Osteoblast (primary cell): ENCODE results near the gene TACR1. TPM values are rescaled to one million over a fixed set of nuclear protein-coding genes. Genes with fewer than 3 reads are reported as not detected.
"Not testable (repeated sequence)": the region's sequence is repeated elsewhere in the genome, so short reads cannot be mapped to it uniquely, and the experiment has no call there.

Experiments
- DNase-seq: peaks from one replicate; pipeline ENCODE4 v3.0.0; 2011; ENCODE audit warnings: low spot score, mixed read lengths; ENCODE audit not compliant: insufficient read length; ENCODE audit errors: missing footprints
- H2AFZ ChIP-seq: 2 replicates; pipeline ENCODE4 v1.6.0; 2011; ENCODE audit warnings: mild to moderate bottlenecking, low read length
- H3K27ac ChIP-seq: 2 replicates; pipeline ENCODE4 v1.5.1; 2011; ENCODE audit warnings: mild to moderate bottlenecking, low read depth, low read length, moderate library complexity
- H3K27me3 ChIP-seq: 2 replicates; pipeline ENCODE4 v1.6.0; 2012; ENCODE audit warnings: mild to moderate bottlenecking, control low read depth, inconsistent platforms, low read length, moderate library complexity; ENCODE audit not compliant: insufficient read depth
- H3K36me3 ChIP-seq: 2 replicates; pipeline ENCODE4 v1.5.1; 2011; ENCODE audit warnings: mild to moderate bottlenecking, low read length, control low read depth, moderate library complexity; ENCODE audit not compliant: insufficient read depth
- H3K4me1 ChIP-seq: 2 replicates; pipeline ENCODE4 v1.5.1; 2011; ENCODE audit warnings: mild to moderate bottlenecking, low read length, control low read depth, moderate library complexity; ENCODE audit not compliant: insufficient read depth
- H3K4me2 ChIP-seq: 2 replicates; pipeline ENCODE4 v1.6.0; 2011; ENCODE audit warnings: mild to moderate bottlenecking, low read length; ENCODE audit not compliant: insufficient read depth
- H3K4me3 ChIP-seq: fragments of 200-600 bp; sonication (generic); 3 replicates; pipeline ENCODE4 v1.5.1; 2012; ENCODE audit warnings: mild to moderate bottlenecking, low read length, inconsistent platforms; ENCODE audit not compliant: insufficient read depth
- H3K79me2 ChIP-seq: 2 replicates; pipeline ENCODE4 v1.6.0; 2012; ENCODE audit warnings: mild to moderate bottlenecking, low read length, control low read depth, inconsistent platforms; ENCODE audit not compliant: insufficient read depth
- H3K9me3 ChIP-seq: 2 replicates; pipeline ENCODE4 v1.5.1; 2011; ENCODE audit warnings: low read depth, low read length, control low read depth
- H4K20me1 ChIP-seq: 2 replicates; pipeline ENCODE4 v1.6.0; 2012; ENCODE audit warnings: mild to moderate bottlenecking, low read length, control low read depth; ENCODE audit not compliant: insufficient read depth
- CTCF ChIP-seq: IDR thresholded peaks from 2 replicates; pipeline ENCODE4 v1.5.1; 2011; ENCODE audit warnings: mild to moderate bottlenecking, low read depth, low read length, moderate library complexity; ENCODE audit errors: extremely low read depth
- total RNA-seq: library from RNA; depleted of rRNA; stranded (reverse); fragments of >200 nt; gene quantifications from 2 replicates; pipeline ENCODE4 v1.2.3, GENCODE V29; 2012

TACR1 gene, protein sequence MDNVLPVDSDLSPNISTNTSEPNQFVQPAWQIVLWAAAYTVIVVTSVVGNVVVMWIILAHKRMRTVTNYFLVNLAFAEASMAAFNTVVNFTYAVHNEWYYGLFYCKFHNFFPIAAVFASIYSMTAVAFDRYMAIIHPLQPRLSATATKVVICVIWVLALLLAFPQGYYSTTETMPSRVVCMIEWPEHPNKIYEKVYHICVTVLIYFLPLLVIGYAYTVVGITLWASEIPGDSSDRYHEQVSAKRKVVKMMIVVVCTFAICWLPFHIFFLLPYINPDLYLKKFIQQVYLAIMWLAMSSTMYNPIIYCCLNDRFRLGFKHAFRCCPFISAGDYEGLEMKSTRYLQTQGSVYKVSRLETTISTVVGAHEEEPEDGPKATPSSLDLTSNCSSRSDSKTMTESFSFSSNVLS
- total RNA-seq: under 0.01 and 0.29 TPM in 2 replicates

DNA sequence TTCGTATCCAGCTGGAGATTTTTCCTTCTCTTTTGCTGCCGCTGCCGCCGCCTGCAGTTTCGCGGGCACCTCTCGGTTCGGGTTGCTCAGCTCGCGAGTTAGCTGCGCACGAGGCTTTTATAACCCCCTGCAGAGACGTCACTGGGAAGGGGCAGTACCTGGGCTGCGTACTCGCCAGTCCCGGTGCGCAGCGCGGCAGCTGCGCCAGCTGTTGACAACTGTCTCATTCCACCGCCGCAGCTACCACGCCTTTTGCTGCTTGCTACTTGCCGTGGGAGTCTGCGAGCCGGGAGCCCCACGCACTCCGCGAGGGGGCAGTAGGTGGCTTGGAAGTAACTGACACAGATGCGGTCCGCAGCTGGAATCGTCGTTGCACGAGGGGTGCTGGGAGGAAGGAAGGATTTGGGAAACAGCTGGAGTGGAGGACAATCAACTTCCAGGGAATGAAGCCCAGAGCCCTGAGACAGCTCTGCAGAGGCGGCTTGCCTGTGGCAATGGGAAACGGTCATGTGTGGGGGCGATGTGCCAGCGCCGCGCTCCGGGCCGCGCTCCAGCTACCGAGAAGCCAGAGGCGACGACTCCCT is at the start of gene TACR1:
Gene TACR1, minus strand, starts transcription at position 93 of the 584 bp plus-strand sequence. CDS start 586 bp downstream, outside the sequence.
- TF ChIP-seq CTCF: peak; percentile 71
- no peaks in the 10 kb centered on the region for H4K20me1 ChIP-seq
- H3K4me3 ChIP-seq: peak within 1 kb of the TSS; percentile 69
- peak within 1 kb of the TSS; percentile 80 for H2AFZ ChIP-seq
- DNase-seq: peak; percentile 87
- H3K27me3 ChIP-seq: peaks cover 54% of the 10 kb centered on the region
- peak within 1 kb of the TSS; percentile 91 for H3K4me2 ChIP-seq
- no peak within 1 kb of the TSS for H3K27ac ChIP-seq
- peaks cover 21% of the 10 kb centered on the region for H3K4me1 ChIP-seq
- H3K36me3 ChIP-seq: no peaks in the 10 kb centered on the region
- no peaks in the 10 kb centered on the region for H3K9me3 ChIP-seq
- no peaks in the 10 kb centered on the region for H3K79me2 ChIP-seq

GRCh38 chr2:75248581-75248980 is 49.3 kb upstream of the TACR1 start:
- not testable (repeated sequence) for DNase-seq, H3K9me3 ChIP-seq, H3K27me3 ChIP-seq, H4K20me1 ChIP-seq, H3K36me3 ChIP-seq, H3K79me2 ChIP-seq, H2AFZ ChIP-seq, H3K4me2 ChIP-seq, H3K4me3 ChIP-seq, H3K4me1 ChIP-seq
- peak overlapping the region; percentile 40 for H3K27ac ChIP-seq

GRCh38 chr2:75246441-75247167 is 47.3 kb upstream of the TACR1 start:
- no peak overlapping the region for H3K4me2 ChIP-seq
- H3K4me1 ChIP-seq: no peaks in the 10 kb centered on the region
- no peak for DNase-seq
- no peak overlapping the region for H3K4me3 ChIP-seq
- TF ChIP-seq CTCF: no peak
- H3K36me3 ChIP-seq: no peaks in the 10 kb centered on the region
- H2AFZ ChIP-seq: no peak overlapping the region
- H3K27me3 ChIP-seq: no peaks in the 10 kb centered on the region
- no peak overlapping the region for H3K27ac ChIP-seq
- no peaks in the 10 kb centered on the region for H3K9me3 ChIP-seq
- no peaks in the 10 kb centered on the region for H3K79me2 ChIP-seq
- H4K20me1 ChIP-seq: no peaks in the 10 kb centered on the region

DNA sequence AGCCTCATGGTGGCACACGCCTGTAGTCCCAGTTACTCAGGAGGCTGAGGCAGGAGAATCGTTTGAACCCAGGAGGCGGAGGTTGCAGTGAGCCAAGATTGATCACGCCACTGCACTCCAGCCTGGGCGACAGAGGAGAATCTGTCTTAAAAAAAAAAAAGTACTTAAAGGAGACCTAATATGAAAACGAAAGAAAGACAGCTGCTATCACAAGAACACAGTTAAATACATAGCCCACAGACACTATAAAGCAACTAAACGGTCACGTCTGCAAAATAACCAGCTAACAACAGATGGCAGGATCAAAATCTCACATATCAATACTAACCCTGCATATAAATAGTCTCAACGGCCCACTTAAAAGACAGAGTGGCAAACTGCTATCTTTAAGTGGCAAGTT is 43.9 kb upstream of the TACR1 start:
- no peak overlapping the region for H2AFZ ChIP-seq
- no peak overlapping the region for H3K4me3 ChIP-seq
- peaks cover 15% of the 10 kb centered on the region for H3K4me1 ChIP-seq
- no peak overlapping the region for H3K4me2 ChIP-seq
- no peak for TF ChIP-seq CTCF
- DNase-seq: no peak
- H3K27ac ChIP-seq: no peak overlapping the region
- H4K20me1 ChIP-seq: no peaks in the 10 kb centered on the region
- no peaks in the 10 kb centered on the region for H3K36me3 ChIP-seq
- H3K27me3 ChIP-seq: no peaks in the 10 kb centered on the region
- H3K79me2 ChIP-seq: no peaks in the 10 kb centered on the region
- no peaks in the 10 kb centered on the region for H3K9me3 ChIP-seq
